NT2/D1 (cell line): ENCODE results near the gene SLC66A2.

ENCODE experiments used
- YY1 ChIP-seq: IDR thresholded peaks from 2 replicates; pipeline ENCODE4 v1.6.1; 2011; ENCODE audit not compliant: insufficient read length, insufficient read depth
- ZNF274 ChIP-seq: IDR thresholded peaks from 2 replicates; pipeline ENCODE4 v1.6.1; 2011; ENCODE audit warnings: mild to moderate bottlenecking, low read depth, low read length

DNA sequence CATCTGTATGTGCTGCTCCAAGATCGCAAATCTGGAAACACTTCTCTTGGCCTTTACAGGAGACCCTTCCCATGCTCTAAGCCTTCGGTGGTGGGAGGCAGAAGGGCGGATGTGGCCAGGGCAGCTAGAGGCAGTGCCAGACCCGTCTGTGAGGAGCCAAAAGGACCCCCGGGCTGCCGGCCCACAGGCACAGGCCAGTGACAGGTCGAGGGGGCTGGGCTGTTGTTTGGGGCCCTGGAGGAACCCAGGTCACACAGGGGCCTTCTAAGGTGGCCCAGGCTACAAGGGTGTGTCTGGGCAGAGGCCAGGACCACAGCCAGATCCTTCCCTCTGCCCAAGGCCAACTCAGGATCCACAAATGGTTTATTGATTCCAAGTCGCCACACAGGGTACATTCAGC, 49.4 kb downstream of the SLC66A2 start:
- TF ChIP-seq YY1 (no peak), ZNF274 (no peak)
